GM19193 (cell line): ENCODE data around the gene PIAS4.
A peak's percentile ranks its signal among the peaks of the same experiment; 100 is the strongest.

Experiments
- POLR2A ChIP-seq: IDR thresholded peaks from 4 replicates; pipeline ENCODE4 v1.6.1; 2011; ENCODE audit not compliant: insufficient read depth, insufficient read length; ENCODE audit errors: extremely low read depth

Gene PIAS4

GRCh38 chr19:4027146-4027545, 19.6 kb downstream of the PIAS4 start:
- TF ChIP-seq POLR2A = no peak

GRCh38 chr19:4028334-4029246, 21.1 kb downstream of the PIAS4 start:
- no peak for TF ChIP-seq POLR2A

- no peak for TF ChIP-seq POLR2A
Observed at GRCh38 chr19:4029247-4029614, 21.7 kb downstream of the PIAS4 start.

GRCh38 chr19:4030552-4030951, 23.0 kb downstream of the PIAS4 start:
- TF ChIP-seq POLR2A = no peak

GRCh38 chr19:4030981-4031380, 23.4 kb downstream of the PIAS4 start:
- no peak for TF ChIP-seq POLR2A

GRCh38 chr19:4031420-4031819, 23.9 kb downstream of the PIAS4 start:
- TF ChIP-seq POLR2A = no peak

- TF ChIP-seq POLR2A = no peak
Observed at GRCh38 chr19:4032436-4032835, 24.9 kb downstream of the PIAS4 start.

GRCh38 chr19:4033028-4033956, 25.8 kb downstream of the PIAS4 start:
- TF ChIP-seq POLR2A = no peak

GRCh38 chr19:4034048-4035017, 26.8 kb downstream of the PIAS4 start:
- TF ChIP-seq POLR2A = no peak

- TF ChIP-seq POLR2A = peak; percentile 6
Observed at GRCh38 chr19:4035018-4035566, 27.6 kb downstream of the PIAS4 start.

- TF ChIP-seq POLR2A = no peak
Observed at GRCh38 chr19:4035582-4035981, 28.0 kb downstream of the PIAS4 start.

GRCh38 chr19:4036576-4037300, 29.2 kb downstream of the PIAS4 start:
- no peak for TF ChIP-seq POLR2A

GRCh38 chr19:4037301-4037949, 29.9 kb downstream of the PIAS4 start:
- TF ChIP-seq POLR2A = no peak
